ENCODE results near the gene NAV3. TPM values are rescaled to one million over a fixed set of nuclear protein-coding genes. Genes with fewer than 3 reads are reported as not detected.

NAV3 gene
- total and polyA plus RNA-seq, 4 donors = 1.6 to 12.5 (median 5.6) TPM

DNA sequence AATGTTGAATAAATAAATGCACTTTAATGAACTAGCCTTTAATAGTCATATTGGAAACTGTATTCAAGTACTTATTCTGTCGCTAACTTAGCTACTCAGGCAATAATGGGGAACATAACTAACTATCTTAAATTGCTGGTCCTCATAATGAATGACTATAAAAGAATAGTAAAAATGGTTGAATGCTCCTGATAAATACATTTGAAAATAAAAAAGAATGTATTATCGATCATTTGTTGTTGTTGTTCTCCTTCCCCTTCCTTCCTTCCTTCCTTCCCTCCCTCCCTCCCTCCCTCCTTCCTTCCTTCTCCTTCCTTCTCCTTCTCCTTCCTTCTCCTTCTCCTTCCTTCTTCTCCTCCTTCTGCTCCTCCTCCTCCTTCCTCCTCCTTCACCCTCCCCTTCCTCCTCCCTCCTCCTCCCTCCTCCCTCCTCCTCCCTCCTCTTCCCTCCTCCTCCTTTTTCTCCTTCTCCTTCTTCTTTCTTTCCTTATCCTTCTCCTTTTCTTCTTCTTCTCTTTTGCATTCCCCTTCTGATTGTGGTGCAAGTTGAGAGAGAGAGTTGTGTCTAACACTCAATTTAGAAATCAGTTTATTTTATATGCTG is 133.0 kb downstream of the NAV3 start:
- Histone ChIP-seq H3K9me3 (ENCODE audit: control insufficient read depth in 4 of 4, insufficient read depth in 3 of 4, low read length in 3 of 4) (no peaks in the 10 kb centered on the region), H3K36me3 (ENCODE audit: control insufficient read depth in 4 of 4, insufficient read depth in 4 of 4, low read length in 4 of 4) (no peaks in the 10 kb centered on the region), H3K27ac (ENCODE audit: low read depth in 1 of 2, low read length in 1 of 2) (no peak overlapping the region), H3K4me1 (ENCODE audit: control insufficient read depth in 5 of 5, insufficient read depth in 5 of 5, low read length in 5 of 5) (no peaks in the 10 kb centered on the region), H3K9ac (ENCODE audit: insufficient read depth in 1 of 2, low read length in 2 of 2) (no peak overlapping the region), H3K4me3 (no peak overlapping the region), H3K27me3 (ENCODE audit: control insufficient read depth in 3 of 3, insufficient read depth in 3 of 3, low read length in 2 of 3) (no peaks in the 10 kb centered on the region)
- no peak for ATAC-seq (ENCODE audit: insufficient read depth, low FRiP score)
- WGBS, 2 donors = 79 to 91% methylated on average over 2 of the region's 2 CpGs
- DNase-seq = no peak
- TF ChIP-seq, protein P1, sequence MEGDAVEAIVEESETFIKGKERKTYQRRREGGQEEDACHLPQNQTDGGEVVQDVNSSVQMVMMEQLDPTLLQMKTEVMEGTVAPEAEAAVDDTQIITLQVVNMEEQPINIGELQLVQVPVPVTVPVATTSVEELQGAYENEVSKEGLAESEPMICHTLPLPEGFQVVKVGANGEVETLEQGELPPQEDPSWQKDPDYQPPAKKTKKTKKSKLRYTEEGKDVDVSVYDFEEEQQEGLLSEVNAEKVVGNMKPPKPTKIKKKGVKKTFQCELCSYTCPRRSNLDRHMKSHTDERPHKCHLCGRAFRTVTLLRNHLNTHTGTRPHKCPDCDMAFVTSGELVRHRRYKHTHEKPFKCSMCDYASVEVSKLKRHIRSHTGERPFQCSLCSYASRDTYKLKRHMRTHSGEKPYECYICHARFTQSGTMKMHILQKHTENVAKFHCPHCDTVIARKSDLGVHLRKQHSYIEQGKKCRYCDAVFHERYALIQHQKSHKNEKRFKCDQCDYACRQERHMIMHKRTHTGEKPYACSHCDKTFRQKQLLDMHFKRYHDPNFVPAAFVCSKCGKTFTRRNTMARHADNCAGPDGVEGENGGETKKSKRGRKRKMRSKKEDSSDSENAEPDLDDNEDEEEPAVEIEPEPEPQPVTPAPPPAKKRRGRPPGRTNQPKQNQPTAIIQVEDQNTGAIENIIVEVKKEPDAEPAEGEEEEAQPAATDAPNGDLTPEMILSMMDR (IDR thresholded peaks at IDR 0.05; ENCODE audit: control extremely low read depth, extremely low read depth) = no peak

DNA sequence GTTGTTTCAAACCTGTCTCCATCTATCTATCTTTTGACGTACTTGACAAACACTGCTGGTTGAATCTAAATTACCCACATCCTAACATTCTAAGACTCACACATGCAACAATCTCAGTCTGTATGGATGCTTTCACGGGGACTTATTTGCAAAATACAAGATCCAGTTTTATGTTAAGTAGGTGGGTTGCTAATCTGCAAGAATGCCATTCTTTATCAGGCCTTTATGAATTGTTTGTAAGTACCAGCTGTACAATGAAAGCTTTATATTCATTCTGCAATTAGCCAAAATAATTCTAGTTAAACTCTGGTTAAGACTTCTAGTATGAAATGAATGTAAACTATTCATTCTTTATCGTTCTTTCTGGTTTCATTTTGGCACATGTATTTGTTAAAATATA is 135.1 kb downstream of the NAV3 start:
- no peaks in the 10 kb centered on the region for H3K4me1 ChIP-seq (ENCODE audit: control insufficient read depth in 5 of 5, insufficient read depth in 5 of 5, low read length in 5 of 5)
- TF ChIP-seq, protein P1 (IDR thresholded peaks at IDR 0.05; ENCODE audit: control extremely low read depth, extremely low read depth) = no peak
- no peaks in the 10 kb centered on the region for H3K9me3 ChIP-seq (ENCODE audit: control insufficient read depth in 4 of 4, insufficient read depth in 3 of 4, low read length in 3 of 4)
- no peak overlapping the region for H3K4me3 ChIP-seq
- H3K27ac ChIP-seq (ENCODE audit: low read depth in 1 of 2, low read length in 1 of 2) = no peak overlapping the region
- no peak overlapping the region for H3K9ac ChIP-seq (ENCODE audit: insufficient read depth in 1 of 2, low read length in 2 of 2)
- no peaks in the 10 kb centered on the region for H3K36me3 ChIP-seq (ENCODE audit: control insufficient read depth in 4 of 4, insufficient read depth in 4 of 4, low read length in 4 of 4)
- no peaks in the 10 kb centered on the region for H3K27me3 ChIP-seq (ENCODE audit: control insufficient read depth in 3 of 3, insufficient read depth in 3 of 3, low read length in 2 of 3)
- 47 to 58% methylated on average over 3 of the region's 3 CpGs for WGBS, 2 donors
- ATAC-seq (ENCODE audit: insufficient read depth, low FRiP score) (no peak), DNase-seq (no peak)

DNA sequence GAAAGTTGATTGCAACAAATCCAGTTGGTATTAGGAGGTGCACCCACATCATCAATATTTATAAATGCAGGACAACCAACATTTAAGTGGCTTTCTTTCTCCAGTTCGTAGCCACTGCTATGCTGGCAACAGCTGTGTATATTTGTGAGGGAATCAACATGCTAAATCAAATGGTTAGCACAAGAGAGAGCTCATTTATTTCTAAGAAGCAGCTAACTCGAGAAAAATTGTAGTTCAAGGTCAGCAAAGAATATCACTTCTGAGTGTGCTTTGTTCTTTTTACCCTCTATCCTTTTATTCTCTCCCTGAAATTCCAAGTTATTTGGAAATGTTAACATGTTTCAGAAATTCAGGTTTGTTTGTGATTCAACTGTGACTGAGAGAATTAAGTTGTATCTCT is 137.3 kb downstream of the NAV3 start:
- Histone ChIP-seq H3K27me3 (ENCODE audit: control insufficient read depth in 3 of 3, insufficient read depth in 3 of 3, low read length in 2 of 3) (no peaks in the 10 kb centered on the region), H3K4me1 (ENCODE audit: control insufficient read depth in 5 of 5, insufficient read depth in 5 of 5, low read length in 5 of 5) (no peaks in the 10 kb centered on the region), H3K4me3 (no peak overlapping the region), H3K27ac (ENCODE audit: low read depth in 1 of 2, low read length in 1 of 2) (no peak overlapping the region), H3K9me3 (ENCODE audit: control insufficient read depth in 4 of 4, insufficient read depth in 3 of 4, low read length in 3 of 4) (no peaks in the 10 kb centered on the region), H3K9ac (ENCODE audit: insufficient read depth in 1 of 2, low read length in 2 of 2) (no peak overlapping the region), H3K36me3 (ENCODE audit: control insufficient read depth in 4 of 4, insufficient read depth in 4 of 4, low read length in 4 of 4) (no peaks in the 10 kb centered on the region)
- DNase-seq (no peak), ATAC-seq (ENCODE audit: insufficient read depth, low FRiP score) (no peak)
- TF ChIP-seq, protein P1 (IDR thresholded peaks at IDR 0.05; ENCODE audit: control extremely low read depth, extremely low read depth) = no peak
- WGBS, 2 donors = 69 to 76% methylated on average over 2 of the region's 2 CpGs

DNA sequence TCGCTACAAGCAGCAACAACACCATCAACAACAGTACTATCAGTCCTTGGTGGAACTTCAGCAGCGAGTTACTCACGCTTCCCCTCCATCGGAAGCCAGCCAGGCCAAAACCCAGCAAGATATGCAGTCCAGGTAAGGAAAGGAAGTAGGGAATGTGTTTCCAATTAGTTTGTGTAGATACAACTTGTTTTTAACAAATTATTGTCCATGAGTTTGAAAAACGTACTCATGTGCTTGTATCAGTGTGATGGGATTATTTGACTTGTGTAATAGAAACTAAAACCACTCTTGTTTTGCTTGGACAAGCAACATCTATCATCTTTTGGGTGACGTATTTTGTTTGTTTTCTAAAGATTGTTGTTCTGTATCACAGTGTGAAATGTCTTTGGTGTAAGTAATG is 137.9 kb downstream of the NAV3 start:
- Histone ChIP-seq H3K9me3 (ENCODE audit: control insufficient read depth in 4 of 4, insufficient read depth in 3 of 4, low read length in 3 of 4) (no peaks in the 10 kb centered on the region), H3K9ac (ENCODE audit: insufficient read depth in 1 of 2, low read length in 2 of 2) (no peak overlapping the region), H3K4me1 (ENCODE audit: control insufficient read depth in 5 of 5, insufficient read depth in 5 of 5, low read length in 5 of 5) (no peaks in the 10 kb centered on the region), H3K27ac (ENCODE audit: low read depth in 1 of 2, low read length in 1 of 2) (no peak overlapping the region), H3K27me3 (ENCODE audit: control insufficient read depth in 3 of 3, insufficient read depth in 3 of 3, low read length in 2 of 3) (no peaks in the 10 kb centered on the region), H3K36me3 (ENCODE audit: control insufficient read depth in 4 of 4, insufficient read depth in 4 of 4, low read length in 4 of 4) (no peaks in the 10 kb centered on the region), H3K4me3 (no peak overlapping the region)
- 84 to 90% methylated on average over 6 of the region's 6 CpGs for WGBS, 2 donors
- TF ChIP-seq, protein P1 (IDR thresholded peaks at IDR 0.05; ENCODE audit: control extremely low read depth, extremely low read depth) = no peak
- ATAC-seq (ENCODE audit: insufficient read depth, low FRiP score) = no peak
- no peak for DNase-seq

Measured in lung (tissue), 12 donors.